CD14-positive monocyte (primary cell): ENCODE results near the gene FHOD3. TPM values are rescaled to one million over a fixed set of nuclear protein-coding genes. Genes with fewer than 3 reads are reported as not detected.

Experiments used
- DNase-seq, 3 donors: peaks; one replicate each; pipeline ENCODE4 v3.0.0-alpha.2; 2011 to 2022
- H2AFZ ChIP-seq: 2 replicates; pipeline ENCODE4 v1.6.0; 2012; ENCODE audit warnings: mild to moderate bottlenecking, low read depth, low read length, inconsistent platforms; ENCODE audit not compliant: insufficient read depth, poor library complexity, severe bottlenecking
- H3K27ac ChIP-seq, 2 donors: 1 replicate in 1 of 2; 2 replicates in 1 of 2; pipeline ENCODE4 v1.5.1; 2012 to 2013; ENCODE audit warnings: low read length in 2 of 2, control low read depth in 1 of 2, inconsistent platforms in 1 of 2, low read depth in 1 of 2, mild to moderate bottlenecking in 1 of 2
- H3K27me3 ChIP-seq, 2 donors: one replicate each; pipeline versions ENCODE4 v1.6.0 to v1.6.1; 2011 to 2013; ENCODE audit warnings: low read length in 2 of 2; ENCODE audit not compliant: control insufficient read depth in 2 of 2, insufficient read depth in 2 of 2
- H3K36me3 ChIP-seq, 2 donors: replicated peaks in 1 of 2; 1 replicate in 1 of 2; 2 replicates in 1 of 2; pipeline versions ENCODE4 v1.5.1 to v1.6.1; 2012 to 2013; ENCODE audit warnings: low read length in 2 of 2, control low read depth in 1 of 2, inconsistent platforms in 1 of 2, mild to moderate bottlenecking in 1 of 2; ENCODE audit not compliant: insufficient read depth in 2 of 2, control insufficient read depth in 1 of 2
- H3K4me1 ChIP-seq, 2 donors: 1 replicate in 1 of 2; 2 replicates in 1 of 2; pipeline versions ENCODE4 v1.5.1 to v1.6.1; 2012 to 2013; ENCODE audit warnings: low read length in 2 of 2, control low read depth in 1 of 2, inconsistent platforms in 1 of 2, mild to moderate bottlenecking in 1 of 2, moderate library complexity in 1 of 2; ENCODE audit not compliant: insufficient read depth in 2 of 2, control insufficient read depth in 1 of 2
- H3K4me2 ChIP-seq: replicated peaks from 2 replicates; pipeline ENCODE3; 2012; ENCODE audit warnings: low read length, moderate library complexity, mild to moderate bottlenecking; ENCODE audit not compliant: poor library complexity, severe bottlenecking; ENCODE audit errors: extremely low read depth
- H3K4me3 ChIP-seq, 3 experiments: fragments of 200-600 bp in 1 of 3; sonication (generic) in 1 of 3; replicated peaks in 1 of 3; 1 replicate in 2 of 3; 2 replicates in 1 of 3; pipeline ENCODE4 v1.5.1; 2011 to 2013; ENCODE audit warnings: low read length in 3 of 3, mild to moderate bottlenecking in 3 of 3, control low read depth in 2 of 3, low read depth in 2 of 3, inconsistent platforms in 1 of 3, moderate library complexity in 1 of 3
- H3K79me2 ChIP-seq: 2 replicates; pipeline ENCODE4 v1.6.0; 2012; ENCODE audit warnings: mild to moderate bottlenecking, control low read depth, inconsistent platforms, low read length, moderate library complexity; ENCODE audit not compliant: insufficient read depth
- H3K9ac ChIP-seq: 2 replicates; pipeline ENCODE4 v1.6.0; 2017; ENCODE audit warnings: low read length, mild to moderate bottlenecking; ENCODE audit not compliant: insufficient read depth, poor library complexity, severe bottlenecking
- H3K9me3 ChIP-seq, 2 donors: replicated peaks in 1 of 2; 1 replicate in 1 of 2; 2 replicates in 1 of 2; pipeline versions ENCODE4 v1.5.1 to v1.6.1; 2012 to 2013; ENCODE audit warnings: low read length in 2 of 2, control low read depth in 1 of 2; ENCODE audit not compliant: control insufficient read depth in 1 of 2, insufficient read depth in 1 of 2
- H4K20me1 ChIP-seq: 2 replicates; pipeline ENCODE4 v1.6.0; 2012; ENCODE audit warnings: mild to moderate bottlenecking, low read length, control low read depth, moderate library complexity; ENCODE audit not compliant: insufficient read depth
- H3K27ac Mint-ChIP-seq, 7 donors: one replicate each; pipeline ENCODE4 v1.8.0; 2020; ENCODE audit warnings: mild to moderate bottlenecking in 7 of 7, mixed read lengths in 7 of 7, moderate library complexity in 6 of 7, inconsistent platforms in 2 of 7
- H3K27me3 Mint-ChIP-seq, 3 donors: one replicate each; pipeline ENCODE4 v1.8.0; 2021 to 2022; ENCODE audit warnings: low read depth in 3 of 3, mild to moderate bottlenecking in 3 of 3, mixed read lengths in 3 of 3, moderate library complexity in 3 of 3, inconsistent platforms in 1 of 3
- H3K36me3 Mint-ChIP-seq, 2 donors: one replicate each; pipeline ENCODE4 v1.8.0; 2020; ENCODE audit warnings: mixed read lengths in 2 of 2, inconsistent platforms in 1 of 2, mild to moderate bottlenecking in 1 of 2
- H3K4me1 Mint-ChIP-seq: one replicate; pipeline ENCODE4 v1.8.0; 2020; ENCODE audit warnings: mild to moderate bottlenecking, mixed read lengths
- H3K4me3 Mint-ChIP-seq, 2 donors: one replicate each; pipeline ENCODE4 v1.8.0; 2020; ENCODE audit warnings: mild to moderate bottlenecking in 2 of 2, mixed read lengths in 2 of 2, moderate library complexity in 1 of 2
- H3K9me3 Mint-ChIP-seq, 7 donors: one replicate each; pipeline ENCODE4 v1.8.0; 2020 to 2022; ENCODE audit warnings: mixed read lengths in 7 of 7, mild to moderate bottlenecking in 6 of 7, moderate library complexity in 6 of 7, inconsistent platforms in 2 of 7
- CTCF ChIP-seq: fragments of 200-600 bp; IDR thresholded peaks from one replicate; pipeline ENCODE4 v1.8.0; 2022; ENCODE audit warnings: antibody characterized with exemption, mild to moderate bottlenecking
- WGBS: methylation state at CpG from one replicate; pipeline ENCODE4 v1.1.5; 2013; ENCODE audit warnings: missing lambda C conversion rate; ENCODE audit not compliant: insufficient coverage; 5-methylcytosine and 5-hydroxymethylcytosine counted together
- intact Hi-C, 2 donors: fragments of 100-400 bp; cut with micrococcal nuclease; formaldehyde crosslinking; loops; one replicate each; pipeline versions ENCODE4 v1.15.0 to v1.15.1; 2023
- polyA plus RNA-seq, 3 donors: library from polyadenylated mRNA; depleted of rRNA in 1 of 3; unstranded in 2 of 3; stranded (reverse) in 1 of 3; fragments of 300-500 nt in 2 of 3; fragments of >200 nt in 1 of 3; fragmentation: Illumina TruSeq in 2 of 3; gene quantifications; 1 replicate in 2 of 3; 2 replicates in 1 of 3; pipeline ENCODE4 v1.2.3, GENCODE V29; 2012 to 2021

Gene FHOD3
- polyA plus RNA-seq, 3 donors, result not detected

GRCh38 chr18:36470896-36471295 lies 173.4 kb downstream of the FHOD3 start:
- H4K20me1 ChIP-seq, result no peaks in the 10 kb centered on the region
- no peak for TF ChIP-seq CTCF
- 95% methylated on average over 7 of the region's 7 CpGs for WGBS
- peaks cover 0 to 3% (median 0%) of the 10 kb centered on the region in 7 donors for H3K9me3 Mint-ChIP-seq
- H3K4me3 Mint-ChIP-seq, result no peak overlapping the region
- peaks cover 0 to 2% (median 0%) of the 10 kb centered on the region in 3 donors for H3K27me3 Mint-ChIP-seq
- H3K27ac Mint-ChIP-seq, result no peak overlapping the region
- H3K9ac ChIP-seq, result no peak overlapping the region
- intact Hi-C loops, result no loop called here
- H3K4me1 ChIP-seq, result no peaks in the 10 kb centered on the region
- H3K27me3 ChIP-seq, result no peaks in the 10 kb centered on the region
- H2AFZ ChIP-seq, result no peak overlapping the region
- no peaks in the 10 kb centered on the region for H3K9me3 ChIP-seq
- no peak overlapping the region for H3K27ac ChIP-seq
- no peak overlapping the region for H3K4me2 ChIP-seq
- H3K4me1 Mint-ChIP-seq, result no peaks in the 10 kb centered on the region
- no peaks in the 10 kb centered on the region for H3K79me2 ChIP-seq
- no peak overlapping the region for H3K4me3 ChIP-seq
- H3K36me3 ChIP-seq, result no peaks in the 10 kb centered on the region
- no peak for DNase-seq
- H3K36me3 Mint-ChIP-seq, result no peaks in the 10 kb centered on the region

- Histone ChIP-seq H4K20me1 (no peaks in the 10 kb centered on the region), H3K4me1 (no peaks in the 10 kb centered on the region)
- no peak overlapping the region for H3K4me3 Mint-ChIP-seq
Measured at GRCh38 chr18:36471393-36471792, 173.9 kb downstream of the FHOD3 start.

More at GRCh38 chr18:36471393-36471792, 173.9 kb downstream of the FHOD3 start:
- Mint-ChIP-seq H3K27me3 (peaks cover 0 to 3% (median 0%) of the 10 kb centered on the region in 3 donors), H3K27ac (no peak overlapping the region), H3K4me1 (no peaks in the 10 kb centered on the region), H3K9me3 (peaks cover 0 to 3% (median 0%) of the 10 kb centered on the region in 7 donors), H3K36me3 (no peaks in the 10 kb centered on the region)
- TF ChIP-seq CTCF, result no peak
- no peak overlapping the region for H3K4me2 ChIP-seq
- intact Hi-C loops, result no loop called here
- H3K27ac ChIP-seq, result no peak overlapping the region
- WGBS, result 91% methylated on average over 3 of the region's 5 CpGs
- H3K9me3 ChIP-seq, result no peaks in the 10 kb centered on the region
- no peak overlapping the region for H3K9ac ChIP-seq
- H3K4me3 ChIP-seq, result no peak overlapping the region
- DNase-seq, result no peak
- H3K79me2 ChIP-seq, result no peaks in the 10 kb centered on the region
- H3K36me3 ChIP-seq, result no peaks in the 10 kb centered on the region
- H3K27me3 ChIP-seq, result no peaks in the 10 kb centered on the region
- H2AFZ ChIP-seq, result no peak overlapping the region
